HEK293 (cell line): ENCODE data around the gene TUBGCP3.

Experiments
- CTCF ChIA-PET: fragments of 350-600 bp; formaldehyde crosslinking; extraction: SDS; loops from one replicate; lab custom pipeline; 2021; ENCODE audit warnings: antibody characterized with exemption; lab: Yijun Ruan, JAX
- POLR2A ChIA-PET: fragments of 300-600 bp; formaldehyde crosslinking; extraction: SDS; loops from one replicate; lab custom pipeline; 2020; ENCODE audit warnings: antibody characterized with exemption, inconsistent platforms; lab: Yijun Ruan, JAX
- H3K27ac ChIP-seq: fragments of 200-500 bp; sonication (Bioruptor generic); 2 replicates; pipeline ENCODE4 v1.5.1; 2014; ENCODE audit warnings: low read depth, low read length, control low read depth, inconsistent platforms; ENCODE audit errors: extremely low read depth
- H3K36me3 ChIP-seq, 2 experiments: fragments of 200-500 bp in 1 of 2; sonication (Bioruptor generic) in 1 of 2; 1 replicate in 1 of 2; 2 replicates in 1 of 2; pipeline ENCODE4 v1.5.1; 2014 to 2017; ENCODE audit warnings: inconsistent platforms in 2 of 2, low read length in 2 of 2; ENCODE audit not compliant: control insufficient read depth in 2 of 2, insufficient read depth in 1 of 2
- H3K4me1 ChIP-seq: fragments of 200-500 bp; sonication (Bioruptor generic); 2 replicates; pipeline ENCODE4 v1.5.1; 2014; ENCODE audit warnings: mild to moderate bottlenecking, low read length, inconsistent platforms; ENCODE audit not compliant: control insufficient read depth, insufficient read depth
- H3K4me3 ChIP-seq: 2 replicates; pipeline ENCODE4 v1.5.1; 2011; ENCODE audit warnings: low read depth, mild to moderate bottlenecking, control low read depth, low read length, moderate library complexity
- H3K9me3 ChIP-seq: fragments of 200-500 bp; sonication (Bioruptor generic); 2 replicates; pipeline ENCODE4 v1.5.1; 2014; ENCODE audit warnings: low read depth, low read length, inconsistent platforms; ENCODE audit not compliant: control insufficient read depth, insufficient read depth
- GLIS1 ChIP-seq: fragments of 450-650 bp; formaldehyde crosslinking; IDR thresholded peaks from 2 replicates; pipeline ENCODE4 v1.5.1; 2016; ENCODE audit warnings: missing biosample characterization, missing genetic modification characterization
- HOXD13 ChIP-seq: sonication (generic); formaldehyde crosslinking; IDR thresholded peaks from 2 replicates; pipeline ENCODE4 v1.8.0; 2022; ENCODE audit warnings: missing genetic modification reagents, borderline replicate concordance
- SP3 ChIP-seq: fragments of 450-650 bp; formaldehyde crosslinking; IDR thresholded peaks from 2 replicates; pipeline ENCODE4 v1.5.1; 2016; ENCODE audit warnings: missing biosample characterization, missing genetic modification characterization
- SP7 ChIP-seq: fragments of 450-650 bp; formaldehyde crosslinking; IDR thresholded peaks from 2 replicates; pipeline ENCODE4 v1.5.1; 2016; ENCODE audit warnings: missing biosample characterization, missing genetic modification characterization
- ZBTB17 ChIP-seq: fragments of 450-650 bp; formaldehyde crosslinking; IDR thresholded peaks from 2 replicates; pipeline ENCODE4 v1.5.1; 2016; ENCODE audit warnings: missing biosample characterization, missing genetic modification characterization
- ZNF174 ChIP-seq: fragments of 450-650 bp; formaldehyde crosslinking; IDR thresholded peaks from 2 replicates; pipeline ENCODE4 v1.5.0; 2017; ENCODE audit warnings: missing biosample characterization, mild to moderate bottlenecking, missing genetic modification characterization
- ZNF202 ChIP-seq: fragments of 450-650 bp; formaldehyde crosslinking; IDR thresholded peaks from 2 replicates; pipeline ENCODE4 v1.5.1; 2016; ENCODE audit warnings: missing biosample characterization, missing genetic modification characterization, borderline replicate concordance
- ZNF211 ChIP-seq: fragments of 450-650 bp; formaldehyde crosslinking; IDR thresholded peaks from 2 replicates; pipeline ENCODE4 v1.5.1; 2016; ENCODE audit warnings: low read depth, missing biosample characterization, missing genetic modification characterization
- ZNF354C ChIP-seq: fragments of 450-650 bp; formaldehyde crosslinking; IDR thresholded peaks from 2 replicates; pipeline ENCODE4 v1.5.1; 2016; ENCODE audit warnings: missing biosample characterization, missing genetic modification characterization, low read depth, borderline replicate concordance
- ZNF366 ChIP-seq: fragments of 450-650 bp; formaldehyde crosslinking; conservative IDR thresholded peaks from 2 replicates; pipeline ENCODE4 v1.5.1; 2016; ENCODE audit warnings: missing biosample characterization, missing genetic modification characterization
- ZNF404 ChIP-seq: fragments of 450-650 bp; formaldehyde crosslinking; IDR thresholded peaks from 2 replicates; pipeline ENCODE4 v1.5.1; 2017; ENCODE audit warnings: missing biosample characterization, missing genetic modification characterization
- ZNF548 ChIP-seq: fragments of 450-650 bp; formaldehyde crosslinking; IDR thresholded peaks from 2 replicates; pipeline ENCODE4 v1.5.1; 2016; ENCODE audit warnings: missing biosample characterization, missing genetic modification characterization
- ZNF560 ChIP-seq: fragments of 450-650 bp; formaldehyde crosslinking; IDR thresholded peaks from 2 replicates; pipeline ENCODE4 v1.5.1; 2017; ENCODE audit warnings: missing biosample characterization, missing genetic modification characterization, borderline replicate concordance
- ZNF701 ChIP-seq: fragments of 450-650 bp; formaldehyde crosslinking; IDR thresholded peaks from 2 replicates; pipeline ENCODE4 v1.5.1; 2016; ENCODE audit warnings: missing biosample characterization, missing genetic modification characterization
- TF ChIP-seq, protein P1 (sequence below): fragments of 450-650 bp; formaldehyde crosslinking; IDR thresholded peaks from 2 replicates; pipeline ENCODE4 v1.5.1; 2016; ENCODE audit warnings: missing biosample characterization, missing genetic modification characterization
- TF ChIP-seq, protein P2 (sequence below): fragments of 450-650 bp; formaldehyde crosslinking; IDR thresholded peaks from 2 replicates; pipeline ENCODE4 v1.5.1; 2016; ENCODE audit warnings: missing biosample characterization, missing genetic modification characterization, low read depth
- TF ChIP-seq, protein P3 (sequence below): sonication (generic); formaldehyde crosslinking; IDR thresholded peaks from 2 replicates; pipeline ENCODE4 v1.8.1; 2022; ENCODE audit warnings: mild to moderate bottlenecking, moderate library complexity, missing genetic modification reagents

TUBGCP3 gene

GRCh38 chr13:112453207-112453829, 134.6 kb downstream of the TUBGCP3 start (continued):
- TF ChIP-seq, protein P1, sequence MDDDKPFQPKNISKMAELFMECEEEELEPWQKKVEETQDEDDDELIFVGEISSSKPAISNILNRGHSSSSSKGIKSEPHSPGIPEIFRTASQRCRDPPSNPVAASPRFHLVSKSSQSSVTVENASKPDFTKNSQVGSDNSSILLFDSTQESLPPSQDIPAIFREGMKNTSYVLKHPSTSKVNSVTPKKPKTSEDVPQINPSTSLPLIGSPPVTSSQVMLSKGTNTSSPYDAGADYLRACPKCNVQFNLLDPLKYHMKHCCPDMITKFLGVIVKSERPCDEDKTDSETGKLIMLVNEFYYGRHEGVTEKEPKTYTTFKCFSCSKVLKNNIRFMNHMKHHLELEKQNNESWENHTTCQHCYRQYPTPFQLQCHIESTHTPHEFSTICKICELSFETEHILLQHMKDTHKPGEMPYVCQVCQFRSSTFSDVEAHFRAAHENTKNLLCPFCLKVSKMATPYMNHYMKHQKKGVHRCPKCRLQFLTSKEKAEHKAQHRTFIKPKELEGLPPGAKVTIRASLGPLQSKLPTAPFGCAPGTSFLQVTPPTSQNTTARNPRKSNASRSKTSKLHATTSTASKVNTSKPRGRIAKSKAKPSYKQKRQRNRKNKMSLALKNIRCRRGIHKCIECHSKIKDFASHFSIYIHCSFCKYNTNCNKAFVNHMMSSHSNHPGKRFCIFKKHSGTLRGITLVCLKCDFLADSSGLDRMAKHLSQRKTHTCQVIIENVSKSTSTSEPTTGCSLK (tag by site-specific recombination) = no peak
- TF ChIP-seq SP3 (tag by site-specific recombination) (no peak), GLIS1 (tag by site-specific recombination) (no peak), ZNF548 (tag by site-specific recombination) (no peak), ZNF174 (tag by site-specific recombination) (no peak), SP7 (no peak), ZNF560 (tag by site-specific recombination) (no peak), HOXD13 (no peak), ZBTB17 (no peak), ZNF701 (tag by site-specific recombination) (no peak)

DNA sequence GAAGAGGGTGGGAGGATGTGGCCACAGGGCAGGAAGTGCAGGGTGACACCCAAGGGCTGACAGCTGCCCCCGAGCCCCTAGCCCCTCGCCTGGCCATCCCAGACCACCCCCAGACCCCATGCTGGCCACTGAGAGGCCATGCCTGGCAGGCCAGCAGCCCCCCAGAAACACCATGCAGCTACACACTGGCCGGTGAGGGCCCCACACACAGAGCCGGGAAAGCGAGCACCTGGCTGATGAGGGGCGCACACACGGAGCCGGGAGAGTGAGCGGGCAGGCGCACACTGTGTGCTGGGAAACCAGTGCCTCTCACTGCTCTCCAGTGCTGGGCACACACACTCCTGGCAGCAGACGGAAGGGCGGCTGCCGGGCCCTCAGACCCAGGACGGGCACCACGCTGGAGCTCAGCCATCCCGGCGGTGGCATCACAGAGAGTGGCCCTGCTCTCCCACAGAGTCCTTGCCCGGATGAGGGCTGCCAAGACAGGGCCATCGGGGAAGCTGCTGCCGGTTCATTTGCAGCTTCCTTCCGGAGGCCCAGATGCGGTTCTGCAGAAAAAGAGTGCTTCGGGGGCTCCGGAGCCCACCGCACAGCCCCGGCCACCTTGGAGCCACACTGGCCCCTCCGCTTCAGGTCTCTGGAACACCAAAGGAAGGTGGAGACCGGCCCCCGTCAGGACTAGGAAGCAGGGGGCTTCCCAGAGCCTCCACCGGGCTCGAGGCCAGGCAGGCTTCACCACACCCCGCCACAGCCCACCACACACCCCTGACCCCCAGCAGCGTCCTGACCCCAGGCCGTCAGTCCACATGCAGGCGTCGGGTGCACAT, 135.4 kb downstream of the TUBGCP3 start:
- H3K27ac ChIP-seq = no peak overlapping the region
- no peaks in the 10 kb centered on the region for H3K9me3 ChIP-seq
- H3K4me1 ChIP-seq = no peaks in the 10 kb centered on the region
- no peaks in the 10 kb centered on the region for H3K36me3 ChIP-seq
- H3K4me3 ChIP-seq = no peak overlapping the region
- POLR2A ChIA-PET = no interaction called here
- CTCF ChIA-PET = interaction anchor here (0.7 kb wide), 1 partner anchor 1451 kb away, joined by 3 read pairs; no protein-coding TSS in a partner anchor
- TF ChIP-seq ZNF202 (tag by site-specific recombination) = no peak
- TF ChIP-seq, all 188 proteins: peak for 0

DNA sequence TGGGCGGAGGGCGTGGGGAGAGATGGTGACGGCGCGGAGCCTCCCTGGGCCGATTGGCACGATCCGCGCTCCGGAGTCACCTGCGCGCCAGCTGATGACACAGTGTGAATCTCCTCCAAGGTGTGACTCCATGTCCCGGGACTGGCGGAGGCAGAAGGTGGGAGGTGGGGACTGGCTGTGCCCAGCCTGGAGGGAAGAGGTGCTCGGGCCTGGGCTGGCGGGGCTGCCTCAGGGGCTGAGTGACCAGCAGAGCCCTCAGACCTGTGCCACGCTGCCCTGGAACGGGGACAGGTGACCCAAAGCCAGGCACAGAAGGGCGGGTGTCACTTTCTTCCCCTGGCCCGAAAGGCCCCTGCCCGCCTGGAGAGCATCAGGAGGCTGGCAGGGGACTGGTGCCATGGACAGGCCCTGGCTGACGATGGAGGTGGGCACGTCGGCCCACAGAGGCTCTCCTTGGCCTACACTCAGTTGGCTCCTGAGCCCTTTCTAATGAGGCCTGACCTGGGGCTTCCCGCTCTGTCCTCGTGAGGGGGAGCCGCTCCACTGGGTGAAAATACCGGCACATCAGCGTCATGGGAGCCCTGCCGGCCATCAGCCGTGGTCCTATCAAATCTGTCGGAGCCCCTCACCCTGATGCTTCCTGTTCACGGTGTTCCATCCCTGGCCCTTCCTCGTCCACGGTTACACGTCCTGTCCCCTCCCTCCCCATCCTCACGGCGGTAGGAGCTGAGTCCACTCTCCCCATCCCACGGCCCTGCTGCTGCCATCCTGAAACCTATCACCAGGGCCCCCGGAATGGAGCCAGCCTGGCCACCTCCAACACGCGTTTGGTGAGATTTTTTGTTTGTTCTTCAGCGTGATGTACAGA, 136.2 kb downstream of the TUBGCP3 start:
- CTCF ChIA-PET = interaction anchor here (0.7 kb wide), 1 partner anchor 1450 kb away, joined by 3 read pairs; no protein-coding TSS in a partner anchor
- Histone ChIP-seq H3K9me3 (no peaks in the 10 kb centered on the region), H3K27ac (no peak overlapping the region), H3K4me3 (no peak overlapping the region), H3K36me3 (no peaks in the 10 kb centered on the region), H3K4me1 (no peaks in the 10 kb centered on the region)
- no peak for TF ChIP-seq ZNF211 (tag by site-specific recombination)
- TF ChIP-seq, protein P2, sequence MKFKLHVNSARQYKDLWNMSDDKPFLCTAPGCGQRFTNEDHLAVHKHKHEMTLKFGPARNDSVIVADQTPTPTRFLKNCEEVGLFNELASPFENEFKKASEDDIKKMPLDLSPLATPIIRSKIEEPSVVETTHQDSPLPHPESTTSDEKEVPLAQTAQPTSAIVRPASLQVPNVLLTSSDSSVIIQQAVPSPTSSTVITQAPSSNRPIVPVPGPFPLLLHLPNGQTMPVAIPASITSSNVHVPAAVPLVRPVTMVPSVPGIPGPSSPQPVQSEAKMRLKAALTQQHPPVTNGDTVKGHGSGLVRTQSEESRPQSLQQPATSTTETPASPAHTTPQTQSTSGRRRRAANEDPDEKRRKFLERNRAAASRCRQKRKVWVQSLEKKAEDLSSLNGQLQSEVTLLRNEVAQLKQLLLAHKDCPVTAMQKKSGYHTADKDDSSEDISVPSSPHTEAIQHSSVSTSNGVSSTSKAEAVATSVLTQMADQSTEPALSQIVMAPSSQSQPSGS (tag by site-specific recombination) = no peak
- no peak for TF ChIP-seq ZNF404 (tag by site-specific recombination)
- POLR2A ChIA-PET = no interaction called here

GRCh38 chr13:112450904-112451240, 137.1 kb downstream of the TUBGCP3 start:
- no peak overlapping the region for H3K27ac ChIP-seq
- H3K9me3 ChIP-seq = no peaks in the 10 kb centered on the region
- H3K4me1 ChIP-seq = no peaks in the 10 kb centered on the region
- H3K4me3 ChIP-seq = no peak overlapping the region
- ChIA-PET POLR2A (no interaction called here), CTCF (no interaction called here)
- no peaks in the 10 kb centered on the region for H3K36me3 ChIP-seq
- TF ChIP-seq, protein P3, sequence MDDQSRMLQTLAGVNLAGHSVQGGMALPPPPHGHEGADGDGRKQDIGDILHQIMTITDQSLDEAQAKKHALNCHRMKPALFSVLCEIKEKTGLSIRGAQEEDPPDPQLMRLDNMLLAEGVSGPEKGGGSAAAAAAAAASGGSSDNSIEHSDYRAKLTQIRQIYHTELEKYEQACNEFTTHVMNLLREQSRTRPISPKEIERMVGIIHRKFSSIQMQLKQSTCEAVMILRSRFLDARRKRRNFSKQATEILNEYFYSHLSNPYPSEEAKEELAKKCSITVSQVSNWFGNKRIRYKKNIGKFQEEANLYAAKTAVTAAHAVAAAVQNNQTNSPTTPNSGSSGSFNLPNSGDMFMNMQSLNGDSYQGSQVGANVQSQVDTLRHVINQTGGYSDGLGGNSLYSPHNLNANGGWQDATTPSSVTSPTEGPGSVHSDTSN (CRISPR knock-in tag) = no peak
- TF ChIP-seq ZNF354C (tag by site-specific recombination) (no peak), ZNF366 (no peak)
- TF ChIP-seq, all 188 proteins: peak for 0
